GM18520 (cell line): ENCODE results near the gene NEURL1B.

Source experiments
- ATAC-seq: cut with Tn5 transposase; IDR thresholded peaks from one replicate; pipeline ENCODE4 v1.9.1; 2021; ENCODE audit not compliant: unreplicated experiment

The NEURL1B gene

DNA sequence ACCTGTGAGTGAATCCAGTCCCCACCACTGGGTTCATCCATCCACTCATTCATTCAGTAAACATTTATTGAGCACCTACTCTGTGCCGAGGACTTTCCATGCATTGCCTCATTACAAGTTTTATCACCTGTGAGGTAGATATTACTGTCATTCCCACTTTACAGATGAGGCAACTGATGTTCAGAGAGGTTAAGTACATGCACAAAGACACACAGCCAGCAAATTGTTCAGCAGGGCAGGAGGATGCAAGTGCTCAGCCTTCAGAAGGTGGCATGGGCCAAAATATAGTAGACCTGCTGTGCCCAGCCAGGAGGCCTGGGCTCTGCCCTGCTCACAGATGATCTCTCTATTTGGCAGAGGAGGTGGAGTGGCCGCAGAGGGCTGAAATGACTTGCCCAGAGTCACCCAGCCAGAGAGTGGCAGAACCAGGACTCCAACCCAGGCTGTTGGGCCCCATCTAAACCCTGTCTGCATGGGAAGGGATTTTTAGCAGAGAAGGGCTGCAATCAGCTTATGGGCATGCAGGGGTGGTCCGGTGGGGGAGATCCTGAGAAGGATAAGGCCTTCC lies 7.6 kb upstream of the NEURL1B start:
- no peak for ATAC-seq

- no peak for ATAC-seq
Measured at GRCh38 chr5:172634106-172634899, 6.8 kb upstream of the NEURL1B start.

DNA sequence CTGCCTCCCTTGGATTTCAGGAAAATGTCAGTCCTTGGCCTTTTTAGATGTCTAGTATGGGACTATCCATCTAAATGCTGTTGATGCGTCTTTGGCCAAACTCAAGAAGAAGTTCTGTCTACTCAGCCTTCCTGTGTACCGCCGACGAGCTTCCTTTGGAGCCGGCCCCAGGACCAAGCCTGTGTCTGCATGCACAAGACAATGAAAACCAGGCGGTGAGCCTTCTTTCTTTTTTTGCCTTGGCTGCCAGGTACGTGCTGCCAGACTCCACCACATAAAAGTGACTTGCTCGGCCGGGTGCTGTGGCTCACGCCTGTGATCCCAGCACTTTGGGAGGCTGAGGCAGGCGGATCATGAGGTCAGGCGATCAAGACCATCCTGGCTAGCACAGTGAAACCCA lies 6.0 kb upstream of the NEURL1B start:
- ATAC-seq = no peak

GRCh38 chr5:172636279-172637050 lies 4.6 kb upstream of the NEURL1B start:
- ATAC-seq = no peak

- ATAC-seq = no peak
Measured at GRCh38 chr5:172637110-172637580, 3.9 kb upstream of the NEURL1B start.

- no peak for ATAC-seq
Measured at GRCh38 chr5:172637740-172638139, 3.3 kb upstream of the NEURL1B start.

GRCh38 chr5:172638209-172638768 lies 2.8 kb upstream of the NEURL1B start:
- no peak for ATAC-seq

DNA sequence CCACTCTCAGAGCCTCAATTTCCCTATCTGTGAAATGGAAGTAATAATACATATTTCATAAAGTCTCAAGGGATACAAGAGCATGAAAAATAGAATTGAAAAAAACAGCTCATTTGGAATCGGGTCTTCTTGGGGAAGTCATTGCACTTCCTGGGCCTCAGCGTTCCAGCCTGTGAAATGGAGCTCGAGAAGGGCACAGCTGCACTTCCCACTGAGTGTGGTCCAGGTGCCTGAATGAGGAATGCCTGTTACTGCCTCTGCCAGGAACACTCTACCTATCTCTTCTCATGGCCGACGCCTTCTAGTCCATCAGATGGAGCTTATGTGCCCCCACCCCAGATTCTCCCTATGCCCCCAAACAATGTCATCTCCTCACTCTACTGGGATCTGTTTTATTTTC lies 924 bp upstream of the NEURL1B start:
- ATAC-seq = no peak

DNA sequence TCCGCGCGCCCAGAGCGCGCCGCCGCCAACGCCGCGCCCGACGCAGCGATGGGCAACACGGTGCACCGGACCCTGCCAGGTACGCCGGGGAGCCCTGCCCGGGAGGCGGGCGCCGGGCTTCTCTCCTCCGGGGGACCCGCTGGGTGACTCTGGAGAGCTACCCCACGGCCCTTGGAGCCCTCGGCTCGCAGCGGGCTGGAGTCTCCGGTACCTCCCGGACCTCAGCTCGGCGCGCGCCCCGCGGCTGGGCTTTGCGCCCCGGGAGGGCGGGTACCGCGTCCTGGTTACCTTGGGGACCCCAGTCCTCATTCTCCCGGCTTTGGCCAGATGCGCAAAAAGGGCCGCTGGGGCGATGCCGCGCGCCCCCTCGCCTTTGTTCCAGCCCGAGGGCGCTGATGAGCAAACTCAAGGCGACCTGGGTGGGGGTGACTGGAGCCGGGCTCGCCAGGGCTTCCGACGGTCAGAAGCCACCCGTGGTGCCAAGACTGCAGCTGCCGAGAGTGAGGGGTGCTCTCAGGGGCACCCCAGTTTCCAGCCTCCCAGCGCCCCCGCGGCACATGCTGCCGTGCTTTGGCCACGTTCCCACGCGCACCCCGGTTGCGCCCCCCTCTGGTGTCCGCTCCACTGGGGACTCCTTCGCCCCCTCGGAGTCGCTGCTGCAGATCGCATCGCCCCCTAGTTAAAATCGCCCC lies 442 bp downstream of the NEURL1B start:
- ATAC-seq = no peak

GRCh38 chr5:172642051-172642409 lies 967 bp downstream of the NEURL1B start:
- ATAC-seq = no peak

GRCh38 chr5:172642486-172642885 lies 1.4 kb downstream of the NEURL1B start:
- ATAC-seq = no peak

GRCh38 chr5:172642926-172643871 lies 2.1 kb downstream of the NEURL1B start:
- ATAC-seq = no peak

DNA sequence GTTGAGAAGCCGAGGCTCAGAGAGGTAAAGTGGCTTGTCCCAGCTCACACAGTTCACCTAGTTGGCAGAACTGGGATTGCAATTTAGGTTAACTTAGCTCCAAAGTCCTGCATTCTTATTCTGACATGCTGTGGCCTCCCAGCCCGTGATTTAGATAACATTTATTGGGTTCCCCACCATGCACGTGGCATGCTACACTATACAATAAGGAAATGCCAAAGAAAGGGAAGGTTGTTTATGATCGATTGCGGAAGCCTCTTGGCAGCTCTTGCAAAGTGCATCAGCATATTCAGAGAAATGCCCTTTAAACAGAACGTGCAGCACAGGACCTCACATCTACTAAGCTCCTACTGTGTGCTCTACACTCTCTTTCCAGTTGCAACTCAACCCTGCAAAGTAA lies 3.2 kb downstream of the NEURL1B start:
- ATAC-seq = no peak

GRCh38 chr5:172644711-172645110 lies 3.6 kb downstream of the NEURL1B start:
- no peak for ATAC-seq

- ATAC-seq = no peak
Measured at GRCh38 chr5:172645271-172646055, 4.4 kb downstream of the NEURL1B start.

DNA sequence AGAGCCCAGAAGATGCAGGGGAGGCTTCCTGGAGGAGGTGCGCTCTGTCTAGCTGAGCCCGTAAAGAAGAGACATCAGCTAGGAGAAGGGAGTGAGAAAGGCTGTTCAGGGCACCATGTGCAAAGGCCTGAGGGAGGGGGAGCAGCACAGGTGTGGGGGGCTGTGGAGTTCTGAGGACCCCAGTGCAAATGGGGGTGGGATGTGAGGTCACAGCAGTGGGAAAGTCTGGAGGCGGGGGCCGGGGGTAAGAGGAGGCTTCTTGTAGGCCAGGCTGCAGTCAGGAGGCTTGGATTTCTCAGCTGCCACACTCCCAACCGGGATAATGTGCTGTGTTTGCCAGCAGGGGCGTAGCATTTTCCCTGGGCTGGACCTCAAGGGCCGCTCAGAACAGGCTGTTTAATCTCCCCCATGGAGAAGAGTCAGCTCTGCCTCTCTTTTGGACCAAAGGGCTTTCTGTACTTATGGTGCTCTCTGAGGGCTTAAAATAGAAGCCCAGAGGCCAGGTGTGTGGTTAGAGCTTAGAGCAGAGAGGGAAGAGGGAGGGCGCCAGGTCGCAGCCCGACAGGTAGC lies 5.7 kb downstream of the NEURL1B start:
- no peak for ATAC-seq

- ATAC-seq = no peak
Measured at GRCh38 chr5:172647352-172648012, 6.4 kb downstream of the NEURL1B start.

GRCh38 chr5:172648013-172648381 lies 6.9 kb downstream of the NEURL1B start:
- no peak for ATAC-seq
